Forelimb muscle (tissue), 1 donor: ENCODE data around the gene GNL1. TPM values are rescaled to one million over a fixed set of nuclear protein-coding genes. Genes with fewer than 3 reads are reported as not detected.
"Not testable (repeated sequence)": the region's sequence is repeated elsewhere in the genome, so short reads cannot be mapped to it uniquely, and the experiment has no call there.

Source experiments
- DNase-seq: peaks from one replicate; pipeline ENCODE4 v3.0.0-alpha.2; 2013; ENCODE audit warnings: low read depth
- polyA plus RNA-seq: library from polyadenylated mRNA; unstranded; fragments of 120-200 nt; gene quantifications from one replicate; pipeline ENCODE4 v1.2.1, GENCODE V29; 2013; ENCODE audit not compliant: insufficient read length

GNL1 gene
- polyA plus RNA-seq, 1 donor: 52.6 TPM

DNA sequence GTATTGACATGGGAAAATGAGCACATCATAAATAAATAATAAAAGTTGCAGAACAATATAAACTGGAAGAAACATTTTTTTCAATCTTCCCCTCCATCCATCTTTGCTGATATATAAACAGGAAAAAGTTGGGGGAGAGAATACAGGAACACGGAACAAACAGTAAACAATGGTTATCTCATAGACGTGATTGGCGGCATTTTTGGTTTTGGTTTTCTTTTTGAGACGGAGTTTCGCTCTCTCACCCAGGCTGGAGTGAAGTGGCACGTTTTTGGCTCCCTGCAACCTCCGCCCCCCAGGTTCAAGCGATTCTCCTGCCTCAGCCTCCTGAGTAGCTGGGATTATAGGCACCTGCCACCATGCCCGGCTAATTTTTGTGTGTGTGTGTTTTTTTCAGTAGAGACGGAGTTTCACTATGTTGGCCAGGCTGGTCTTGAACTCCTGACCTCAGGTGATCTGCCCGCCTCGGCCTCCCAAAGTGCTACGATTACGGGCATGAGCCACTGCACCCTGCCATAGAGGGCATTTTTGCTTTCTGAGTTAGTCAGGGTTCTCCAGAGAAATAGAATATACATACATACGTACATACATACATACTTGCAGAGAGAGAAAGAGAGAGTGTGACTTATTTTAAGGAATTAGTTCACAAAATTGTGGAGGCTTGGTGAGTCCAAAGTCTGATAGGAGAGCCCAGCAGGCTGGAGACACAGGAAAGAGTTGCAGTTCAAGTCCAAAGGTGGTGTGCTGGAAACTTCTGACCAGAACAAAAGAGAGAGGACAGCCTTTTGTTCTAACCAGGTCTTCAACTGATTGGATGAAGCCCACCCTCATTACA is 22.6 kb downstream of the GNL1 start:
- no peak for DNase-seq

DNA sequence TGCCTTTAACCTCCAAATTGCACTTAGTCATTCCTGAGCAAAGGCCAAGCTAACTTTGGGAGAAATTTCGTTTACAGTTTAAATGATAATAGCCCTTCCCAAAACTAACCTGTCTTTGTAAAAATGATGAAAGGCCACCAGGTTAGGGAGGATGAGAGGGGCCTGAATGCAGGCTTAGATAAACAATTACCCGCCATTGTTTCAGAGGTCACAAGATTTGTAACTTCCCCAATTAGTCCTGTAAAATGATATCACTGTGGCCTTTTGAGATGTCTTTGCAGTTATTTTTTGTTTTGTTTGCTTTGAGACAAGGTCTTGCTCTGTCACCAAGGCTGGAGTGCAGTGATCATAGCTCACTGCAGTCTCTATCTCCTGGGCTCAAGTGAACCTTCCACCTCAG is 26.3 kb downstream of the GNL1 start:
- no peak for DNase-seq

DNA sequence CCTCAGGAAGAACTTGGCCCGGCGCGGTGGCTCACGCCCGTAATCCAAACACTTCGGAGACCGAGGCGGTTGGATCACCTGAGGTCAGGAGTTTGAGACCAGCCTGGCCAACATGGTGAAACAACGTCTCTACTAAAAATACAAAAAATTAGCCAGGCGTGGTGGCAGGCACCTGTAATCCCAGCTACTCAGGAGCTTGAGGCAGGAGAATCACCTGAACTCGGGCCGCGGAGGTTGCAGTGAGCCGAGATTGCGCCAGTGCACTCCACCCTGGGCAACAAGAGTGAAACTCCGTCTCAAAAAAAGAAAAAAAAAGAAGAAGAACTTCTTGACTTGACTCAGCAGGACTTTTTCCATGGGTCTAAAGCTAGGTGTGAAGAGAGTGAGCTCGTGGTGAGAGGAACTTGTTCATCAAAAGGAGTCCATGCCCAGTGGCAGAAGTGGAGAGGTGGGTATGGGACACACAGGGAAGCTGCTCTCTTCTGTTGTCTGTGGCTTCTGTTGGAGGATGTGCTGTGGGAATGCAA is 26.9 kb downstream of the GNL1 start:
- not testable (repeated sequence) for DNase-seq

DNA sequence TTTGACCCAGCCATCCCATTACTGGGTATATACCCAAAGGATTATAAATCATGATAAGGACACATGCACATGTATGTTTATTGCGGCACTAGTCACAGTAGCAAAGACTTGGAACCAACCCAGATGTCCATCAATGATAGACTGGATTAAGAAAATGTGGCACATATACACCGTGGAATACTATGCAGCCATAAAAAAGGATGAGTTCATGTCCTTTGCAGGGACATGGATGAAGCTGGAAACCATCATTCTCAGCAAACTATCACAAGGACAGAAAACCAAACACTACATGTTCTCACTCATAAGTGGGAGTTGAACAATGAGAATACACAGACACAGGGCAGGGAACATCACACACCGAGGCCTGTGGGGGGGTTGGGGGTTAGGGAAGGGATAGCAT is 29.8 kb downstream of the GNL1 start:
- DNase-seq: not testable (repeated sequence)

DNA sequence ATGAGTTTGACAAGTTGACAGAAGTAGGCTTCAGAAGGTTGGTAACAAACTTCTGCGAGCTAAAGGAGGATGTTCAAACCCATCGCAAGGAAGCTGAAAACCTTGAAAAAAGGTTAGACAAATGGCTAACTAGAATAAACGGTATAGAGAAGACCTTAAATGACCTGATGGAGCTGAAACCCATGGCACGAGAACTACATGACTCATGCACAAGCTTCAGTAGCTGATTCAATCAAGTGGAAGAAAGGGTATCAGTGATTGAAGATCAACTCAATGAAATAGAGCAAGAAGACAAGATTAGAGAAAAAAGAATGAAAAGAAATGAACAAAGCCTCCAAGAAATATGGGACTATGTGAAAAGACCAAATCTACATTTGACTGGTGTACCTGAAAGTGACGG is 34.3 kb downstream of the GNL1 start:
- not testable (repeated sequence) for DNase-seq

DNA sequence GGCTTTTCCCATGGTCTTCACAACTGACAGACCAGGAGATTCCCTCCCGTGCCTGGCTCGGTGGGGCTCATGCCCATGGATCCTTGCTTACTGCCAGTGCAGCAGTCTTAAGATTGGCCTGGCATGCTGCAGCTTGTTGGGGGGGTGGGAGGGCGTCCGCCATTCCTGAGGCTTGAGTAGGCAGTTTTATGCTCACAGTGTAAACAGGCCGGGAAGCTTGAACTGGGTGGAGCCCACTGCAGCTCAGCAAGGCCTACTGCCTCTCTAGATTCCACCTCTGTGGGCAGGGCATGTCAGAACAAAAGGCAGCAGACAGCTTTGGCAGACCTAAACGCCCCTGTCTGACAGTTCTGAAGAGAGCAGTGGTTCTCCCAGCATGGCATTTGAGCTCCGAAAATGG is 35.2 kb downstream of the GNL1 start:
- not testable (repeated sequence) for DNase-seq

DNA sequence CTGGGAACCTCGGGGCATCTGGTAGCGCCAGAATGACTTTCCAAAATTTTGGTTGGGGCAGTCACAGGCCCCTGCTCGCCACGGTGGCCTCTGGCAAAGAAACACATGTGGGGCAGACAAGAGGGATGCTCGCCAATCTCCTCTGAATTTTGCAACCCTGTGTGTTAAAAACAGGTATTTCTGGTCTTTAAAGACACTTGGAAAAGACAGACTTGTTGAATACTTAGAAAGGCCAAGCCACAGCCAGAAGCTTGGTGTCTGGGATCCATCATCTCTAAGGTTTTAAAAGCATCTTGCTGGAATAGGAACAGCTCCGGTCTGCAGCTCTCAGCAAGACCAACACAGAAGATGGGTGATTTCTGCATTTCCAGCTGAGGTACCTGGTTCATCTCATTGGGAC is 35.8 kb downstream of the GNL1 start:
- no peak for DNase-seq

DNA sequence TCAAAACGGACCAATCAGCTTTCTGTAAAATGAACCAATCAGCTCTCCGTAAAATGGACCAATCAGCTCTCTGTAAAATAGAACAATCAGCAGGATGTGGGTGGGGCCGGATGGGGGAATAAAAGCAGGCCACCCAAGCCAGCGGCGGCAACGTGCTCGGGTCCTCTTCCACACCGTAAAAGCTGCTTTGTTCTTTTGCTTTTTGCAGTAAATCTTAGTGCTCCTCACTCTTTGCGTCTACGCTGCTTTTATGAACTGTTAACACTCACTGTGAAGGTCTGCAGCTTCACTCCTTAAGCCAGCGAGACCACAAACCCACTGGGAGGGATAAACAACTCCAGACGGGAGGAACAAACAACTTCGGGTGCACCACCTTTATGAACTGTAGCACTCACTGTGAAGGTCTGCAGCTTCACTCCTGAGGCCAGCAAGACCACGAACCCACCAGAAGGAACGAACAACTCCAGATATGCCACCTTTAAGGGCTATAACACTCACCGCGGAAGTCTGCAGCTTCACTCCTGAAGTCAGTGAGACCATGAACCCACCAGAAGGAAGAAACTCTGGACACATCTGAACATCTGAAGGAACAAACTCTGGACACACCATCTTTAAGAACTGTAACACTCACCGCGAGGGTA is 37.7 kb downstream of the GNL1 start:
- not testable (repeated sequence) for DNase-seq

DNA sequence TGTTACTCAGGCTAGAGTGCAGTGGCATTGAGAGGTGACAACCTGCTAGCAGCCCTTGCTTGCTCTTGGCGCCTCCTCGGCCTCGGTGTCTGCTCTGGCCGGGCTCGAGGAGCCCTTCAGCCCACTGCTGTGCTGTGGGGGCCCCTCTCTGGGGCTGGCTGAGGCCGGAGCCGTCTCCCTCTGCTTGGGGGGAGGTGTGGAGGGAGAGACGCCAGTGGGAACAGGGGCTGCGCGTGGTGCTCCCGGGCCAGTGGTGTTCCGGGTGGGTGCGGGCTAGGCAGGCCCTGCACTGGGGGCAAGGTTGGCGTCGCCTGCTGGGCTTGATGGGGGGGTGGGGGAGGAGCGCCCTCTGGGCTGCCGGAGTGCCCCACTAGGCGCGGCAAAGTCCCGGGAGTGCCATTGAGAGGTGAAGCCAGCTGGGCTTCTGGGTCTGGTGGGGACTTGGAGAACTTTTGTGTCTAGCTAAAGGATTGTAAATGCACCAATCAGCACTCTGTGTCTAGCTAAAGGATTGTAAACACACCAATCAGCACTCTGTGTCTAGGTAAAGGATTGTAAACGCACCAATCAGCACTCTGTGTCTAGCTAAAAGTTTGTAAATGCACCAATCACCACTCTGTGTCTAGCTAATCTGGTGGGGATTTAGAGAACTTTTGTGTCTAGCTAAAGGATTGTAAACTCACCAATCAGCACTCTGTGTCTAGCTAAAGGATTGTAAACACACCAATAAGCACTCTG is 38.4 kb downstream of the GNL1 start:
- not testable (repeated sequence) for DNase-seq

DNA sequence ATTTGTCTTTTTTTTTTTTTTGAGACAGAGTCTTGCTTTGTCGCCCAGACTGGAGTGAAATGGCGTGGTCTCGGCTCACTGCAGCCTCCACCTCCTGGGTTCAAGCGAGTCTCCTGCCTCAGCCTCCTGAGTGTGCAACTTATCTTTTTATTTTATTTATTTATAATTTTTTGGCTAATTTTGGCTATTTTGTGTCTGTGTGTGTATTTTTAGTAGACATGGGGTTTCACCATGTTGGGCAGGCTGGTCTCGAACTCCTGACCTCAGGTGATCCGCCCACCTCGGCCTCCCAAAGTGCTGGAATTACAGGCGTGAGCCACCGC is 39.6 kb downstream of the GNL1 start:
- not testable (repeated sequence) for DNase-seq

DNA sequence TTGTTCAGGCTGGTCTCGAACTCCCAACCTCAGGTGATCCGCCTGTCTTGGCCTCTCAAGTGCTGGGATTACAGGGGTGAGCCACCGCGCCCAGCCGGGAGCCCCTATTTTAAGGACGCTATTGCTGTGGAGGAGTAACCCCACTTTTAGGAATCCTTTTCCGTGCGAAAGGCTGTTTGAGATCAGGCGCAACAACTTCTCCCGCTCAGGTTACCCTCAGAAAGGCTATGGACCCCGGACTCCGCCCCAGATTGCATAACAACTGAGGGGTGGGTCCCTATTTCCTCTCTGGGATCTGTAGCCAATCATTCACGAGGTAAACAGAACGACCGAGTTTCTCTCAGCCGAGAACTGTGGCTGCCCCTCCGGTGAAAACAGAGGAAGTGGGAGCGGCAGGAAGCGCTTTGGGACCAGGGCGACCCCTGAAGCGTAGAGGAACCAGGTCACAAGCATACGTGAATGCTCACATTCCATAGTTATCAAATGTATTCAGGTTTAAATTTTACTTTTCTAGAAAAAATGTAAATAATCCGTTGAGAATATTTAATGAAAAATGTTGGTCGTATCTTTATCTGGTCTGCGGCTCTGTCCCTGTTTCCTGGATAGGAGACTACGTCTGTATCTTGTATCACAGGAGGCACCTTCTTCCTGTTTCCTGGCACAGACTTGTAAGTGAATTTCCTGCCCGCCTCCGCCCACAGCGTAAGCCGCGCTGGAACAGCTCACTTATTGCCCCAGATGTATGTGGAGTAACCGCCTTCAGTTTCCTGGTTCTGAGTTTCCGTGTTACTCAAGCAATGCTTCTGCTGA is 40.1 kb downstream of the GNL1 start:
- DNase-seq: peak; percentile 80

DNA sequence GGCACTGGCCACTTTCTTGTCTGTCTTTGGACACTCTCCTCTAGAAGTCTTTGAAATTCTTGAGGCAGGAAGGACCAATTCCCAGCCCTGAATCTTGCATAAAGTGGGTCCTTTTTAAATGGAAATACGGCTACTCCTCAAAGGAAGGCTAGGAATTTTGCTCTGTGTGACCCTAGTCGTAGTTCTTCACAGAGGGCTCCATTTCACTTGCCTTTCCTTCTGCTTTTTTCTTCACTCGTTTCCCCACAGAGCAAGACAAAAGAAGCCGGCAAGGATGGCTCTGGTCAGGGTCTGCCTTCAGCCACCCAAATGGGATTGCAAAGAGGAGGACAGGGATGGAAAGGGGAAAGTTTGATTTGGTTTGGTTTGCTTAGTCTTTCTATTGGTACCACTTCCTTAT is 41.2 kb downstream of the GNL1 start:
- no peak for DNase-seq

DNA sequence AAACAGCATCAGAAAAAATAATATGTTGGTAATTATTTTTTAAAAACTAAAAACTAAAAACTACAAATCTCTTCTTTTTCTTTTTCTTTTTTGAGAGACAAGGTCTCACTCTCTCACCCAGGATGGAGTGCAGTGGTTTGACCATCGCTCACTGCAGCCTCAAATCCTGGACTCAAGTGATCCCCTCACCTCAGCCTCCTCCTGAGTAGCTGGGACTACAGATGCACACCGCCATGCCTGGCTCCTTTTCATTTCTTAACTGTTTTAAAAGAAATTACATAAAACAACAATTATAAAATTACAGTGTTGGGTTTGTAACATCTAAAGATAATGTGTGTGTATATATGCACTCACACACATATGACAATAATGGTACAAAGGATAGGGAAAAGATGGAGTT is 42.8 kb downstream of the GNL1 start:
- no peak for DNase-seq

DNA sequence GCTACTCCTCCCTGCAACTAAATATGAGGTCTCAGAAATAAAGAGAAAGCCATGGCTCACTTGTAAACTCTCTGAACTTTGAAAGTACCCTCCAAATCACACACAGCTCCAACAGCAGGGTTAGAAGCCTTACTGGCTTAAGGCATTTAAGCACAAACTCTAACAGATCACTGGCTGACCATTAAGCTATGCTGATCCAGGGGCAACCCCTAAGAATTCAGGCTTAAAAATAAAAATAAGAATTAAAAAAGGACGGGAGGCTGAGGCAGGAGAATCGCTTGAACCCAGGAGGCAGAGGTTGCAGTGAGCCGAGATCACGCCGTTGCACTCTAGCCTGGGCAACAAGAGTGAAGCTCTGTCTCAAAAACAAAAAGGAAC is 45.1 kb downstream of the GNL1 start:
- DNase-seq: no peak

DNA sequence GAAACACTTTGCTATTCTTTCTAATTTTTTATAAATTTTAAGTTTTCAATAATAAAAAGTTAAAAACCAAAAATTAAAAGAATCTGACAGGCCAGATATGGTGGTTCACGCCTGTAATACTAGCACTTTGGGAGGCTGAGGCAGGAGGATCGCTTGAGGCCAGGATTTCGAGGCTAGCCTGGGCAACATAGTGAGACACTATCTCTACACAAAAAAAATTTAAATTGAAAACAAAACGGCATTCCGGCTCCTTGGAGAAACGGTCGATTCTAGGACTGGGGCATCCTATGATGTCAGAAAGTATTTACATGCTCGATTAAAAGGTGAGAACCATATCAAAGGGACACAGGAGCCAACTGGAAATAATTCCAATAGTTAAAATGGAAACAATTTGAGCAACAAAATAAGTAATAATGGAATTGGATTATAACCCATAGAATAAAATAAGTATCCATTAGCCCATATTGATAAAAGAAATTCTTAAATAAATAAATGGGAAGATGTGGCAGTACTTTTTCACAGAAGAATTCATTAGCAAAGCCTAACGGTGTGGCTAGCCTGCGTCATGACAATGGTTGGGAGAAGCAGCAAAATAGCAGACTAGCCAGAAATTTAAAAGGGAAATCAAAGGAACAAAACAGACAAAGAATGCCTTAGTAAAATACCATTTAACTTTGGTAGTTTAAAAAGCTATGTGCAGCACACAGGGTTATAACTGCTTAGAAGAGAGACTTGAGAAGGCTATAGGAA is 45.7 kb downstream of the GNL1 start:
- DNase-seq: no peak

DNA sequence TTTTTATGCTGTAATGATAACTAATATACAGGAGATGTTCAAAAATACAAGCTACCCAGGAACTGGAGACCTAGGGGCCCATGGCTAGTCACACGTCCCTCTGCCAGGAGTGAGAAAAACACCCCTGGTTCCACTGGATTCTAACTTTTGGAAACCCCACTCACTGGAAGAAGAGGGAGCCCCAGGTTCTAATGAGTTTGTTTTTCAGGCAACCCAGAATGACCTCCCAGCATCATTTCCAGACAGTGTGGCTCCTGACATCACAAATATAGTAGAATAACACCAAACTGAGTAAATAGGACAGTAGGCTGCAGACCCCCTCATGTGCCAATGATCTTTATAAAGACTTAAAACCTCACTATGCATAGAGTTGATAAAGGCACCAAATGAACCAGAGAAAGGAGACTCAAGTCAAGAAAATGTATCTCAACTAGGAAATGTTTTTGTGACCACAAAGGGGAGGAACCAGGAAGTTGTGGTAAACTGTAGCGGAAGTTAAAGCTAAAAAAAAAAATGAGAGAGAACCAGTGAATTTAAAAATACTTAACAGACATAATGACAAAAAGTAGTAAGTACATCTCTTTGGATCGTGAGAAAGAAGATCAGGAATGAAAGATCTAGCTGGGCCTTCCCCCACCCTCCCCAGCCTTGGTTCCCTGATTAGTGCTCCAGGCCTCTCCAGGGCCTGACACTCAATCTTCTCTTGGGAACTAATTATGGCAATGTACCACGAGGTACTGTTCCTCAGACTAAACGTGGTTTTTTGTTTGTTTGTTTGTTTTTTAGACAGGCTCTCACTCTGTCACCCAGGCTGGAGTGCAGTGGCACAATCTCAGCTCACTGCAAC is 47.2 kb downstream of the GNL1 start:
- DNase-seq: no peak

DNA sequence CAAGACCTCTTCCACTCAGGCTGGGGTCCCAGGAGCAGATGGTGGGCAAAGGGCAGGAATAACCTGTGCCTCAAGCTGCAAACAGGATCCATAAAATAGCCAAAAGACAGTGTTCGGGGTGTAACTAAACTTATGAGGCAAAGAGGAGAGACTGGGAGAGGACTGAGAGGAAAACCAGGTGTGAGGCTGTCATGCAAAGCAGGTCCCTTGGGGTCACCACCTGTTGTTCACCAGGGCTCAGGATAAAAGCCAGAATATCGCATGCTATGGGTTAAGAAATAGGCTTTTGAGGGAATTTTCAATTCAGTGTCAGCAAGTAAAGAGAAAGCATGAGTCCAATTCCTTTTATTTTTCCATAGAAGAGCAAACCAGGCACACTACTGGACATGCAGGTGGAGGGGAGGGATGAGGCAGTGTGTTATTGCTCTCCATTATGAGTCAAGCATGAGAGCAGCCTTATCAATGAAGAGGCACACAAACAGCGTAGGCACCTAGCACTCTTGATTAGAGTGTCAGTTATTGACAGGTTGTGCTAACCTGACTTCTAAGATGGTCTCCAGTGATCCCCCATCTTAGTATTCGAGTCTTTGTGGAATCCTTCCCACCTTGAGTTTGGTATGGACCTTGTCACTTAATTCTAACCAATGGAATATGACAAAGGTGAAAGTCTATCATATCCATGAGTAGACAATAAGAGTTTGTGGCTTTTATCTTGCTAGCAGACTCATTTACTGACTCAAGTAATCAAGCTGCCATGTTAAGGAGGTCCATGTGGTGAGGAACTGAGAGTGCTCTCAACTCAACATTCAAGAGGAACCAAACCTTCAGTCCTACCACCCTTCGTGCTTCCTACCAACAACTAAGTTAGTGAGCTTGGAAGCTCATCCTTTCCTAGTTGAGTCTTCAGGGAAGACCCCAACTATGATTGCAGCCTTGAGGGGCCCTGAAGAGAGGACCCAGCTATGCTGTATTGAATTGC is 48.2 kb downstream of the GNL1 start:
- no peak for DNase-seq

DNA sequence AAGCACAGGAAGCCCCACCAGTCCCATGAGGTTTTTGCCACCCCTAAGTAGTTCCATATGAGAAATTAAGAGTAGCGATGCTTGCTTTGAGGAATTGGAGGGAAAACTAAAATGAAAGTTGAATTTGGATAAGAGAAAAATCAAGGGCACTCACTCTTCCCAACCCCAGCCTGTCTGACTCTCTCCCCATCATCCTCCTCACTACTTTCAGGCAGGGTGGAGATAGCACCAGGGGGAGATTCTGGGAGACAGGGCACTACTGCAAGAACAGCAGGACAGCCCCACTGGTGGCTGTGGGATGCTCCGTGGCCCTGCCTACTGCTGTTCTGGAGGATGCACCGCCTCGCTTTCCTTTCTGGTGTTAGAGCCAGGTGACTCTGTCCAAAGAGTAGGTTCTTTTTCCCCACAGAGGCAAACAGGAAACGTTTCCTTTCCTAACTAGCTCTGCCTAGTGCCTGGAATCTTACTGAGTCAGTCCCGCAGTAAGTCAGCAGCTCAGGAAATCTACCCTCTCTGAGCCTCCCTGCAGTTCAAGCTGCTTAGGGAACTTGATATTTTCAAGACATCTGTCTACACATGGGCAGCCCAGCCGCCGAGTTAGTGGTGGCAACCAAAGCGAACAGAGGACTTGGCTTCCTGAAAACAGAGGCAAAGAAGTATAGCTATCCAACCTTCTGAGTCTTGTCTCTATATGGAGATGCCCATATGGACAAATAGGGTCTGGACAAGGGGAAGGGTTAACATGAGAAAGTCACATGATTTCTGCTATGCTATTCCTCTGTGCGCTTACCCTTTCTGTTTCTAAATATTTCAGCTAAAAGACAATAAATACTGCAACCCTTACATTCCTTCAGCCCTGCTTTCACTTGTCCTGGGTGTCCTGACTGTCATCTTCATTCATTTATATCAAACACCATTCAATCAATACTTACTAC is 55.6 kb downstream of the GNL1 start:
- no peak for DNase-seq
